ENCODE results near the gene FOLR2.
"Not testable (repeated sequence)": the region's sequence is repeated elsewhere in the genome, so short reads cannot be mapped to it uniquely, and the experiment has no call there.

DNA sequence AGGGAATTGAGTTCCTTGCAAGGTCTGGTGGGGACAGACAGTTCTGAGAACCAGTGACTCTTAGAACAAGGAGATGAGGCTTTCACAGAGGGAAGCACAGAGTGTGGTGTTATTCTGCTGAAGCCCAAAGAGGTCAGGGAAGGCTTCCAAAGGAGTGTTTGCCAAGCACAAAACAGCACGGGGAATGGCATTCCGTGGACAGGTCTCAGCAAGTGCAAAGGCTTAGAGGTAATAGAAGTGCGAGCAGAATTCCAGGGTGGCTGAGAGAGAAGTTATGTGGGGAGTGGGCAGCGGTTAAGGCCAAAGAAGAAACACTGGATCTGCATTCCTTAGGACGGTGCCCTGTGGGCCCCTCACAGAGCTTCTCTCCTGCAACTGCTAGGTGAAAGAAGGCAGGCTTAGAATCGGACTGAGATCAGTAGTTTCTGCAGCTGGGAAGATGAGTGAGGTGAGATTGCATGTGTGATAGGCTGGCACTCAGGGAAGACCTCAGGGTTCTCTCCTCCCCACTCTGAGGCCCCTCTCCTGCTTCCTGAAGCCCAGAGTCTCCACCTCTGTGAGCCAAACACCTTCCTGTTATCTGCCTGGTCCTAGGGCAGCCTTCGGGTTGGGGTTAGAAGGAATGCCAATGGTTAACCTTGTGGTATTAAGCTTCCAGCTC lies 35.6 kb upstream of the FOLR2 start:
- TF ChIP-seq, protein P1, sequence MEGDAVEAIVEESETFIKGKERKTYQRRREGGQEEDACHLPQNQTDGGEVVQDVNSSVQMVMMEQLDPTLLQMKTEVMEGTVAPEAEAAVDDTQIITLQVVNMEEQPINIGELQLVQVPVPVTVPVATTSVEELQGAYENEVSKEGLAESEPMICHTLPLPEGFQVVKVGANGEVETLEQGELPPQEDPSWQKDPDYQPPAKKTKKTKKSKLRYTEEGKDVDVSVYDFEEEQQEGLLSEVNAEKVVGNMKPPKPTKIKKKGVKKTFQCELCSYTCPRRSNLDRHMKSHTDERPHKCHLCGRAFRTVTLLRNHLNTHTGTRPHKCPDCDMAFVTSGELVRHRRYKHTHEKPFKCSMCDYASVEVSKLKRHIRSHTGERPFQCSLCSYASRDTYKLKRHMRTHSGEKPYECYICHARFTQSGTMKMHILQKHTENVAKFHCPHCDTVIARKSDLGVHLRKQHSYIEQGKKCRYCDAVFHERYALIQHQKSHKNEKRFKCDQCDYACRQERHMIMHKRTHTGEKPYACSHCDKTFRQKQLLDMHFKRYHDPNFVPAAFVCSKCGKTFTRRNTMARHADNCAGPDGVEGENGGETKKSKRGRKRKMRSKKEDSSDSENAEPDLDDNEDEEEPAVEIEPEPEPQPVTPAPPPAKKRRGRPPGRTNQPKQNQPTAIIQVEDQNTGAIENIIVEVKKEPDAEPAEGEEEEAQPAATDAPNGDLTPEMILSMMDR (IDR thresholded peaks at IDR 0.05): not testable (repeated sequence)
- not testable (repeated sequence) for TF ChIP-seq POLR2A (IDR thresholded peaks at IDR 0.05)
